Ovary (tissue), 3 donors: ENCODE measurements around the gene NEO1.

Experiments
- POLR2A ChIP-seq: fragments of 450-650 bp; IDR thresholded peaks from one replicate; pipeline ENCODE4 v1.6.1; 2017; ENCODE audit warnings: antibody characterized with exemption, mild to moderate bottlenecking, moderate library complexity
- TF ChIP-seq, protein P1 (sequence below), 3 donors: fragments of 450-650 bp in 2 of 3; fragments of 200-600 bp in 1 of 3; IDR thresholded peaks; one replicate each; pipeline versions ENCODE4 v1.5.1 to v1.8.0; 2016 to 2022; ENCODE audit warnings: antibody characterized with exemption in 3 of 3, mild to moderate bottlenecking in 1 of 3
- donor health status: DM: no; HTN: no; CAD: no.

DNA sequence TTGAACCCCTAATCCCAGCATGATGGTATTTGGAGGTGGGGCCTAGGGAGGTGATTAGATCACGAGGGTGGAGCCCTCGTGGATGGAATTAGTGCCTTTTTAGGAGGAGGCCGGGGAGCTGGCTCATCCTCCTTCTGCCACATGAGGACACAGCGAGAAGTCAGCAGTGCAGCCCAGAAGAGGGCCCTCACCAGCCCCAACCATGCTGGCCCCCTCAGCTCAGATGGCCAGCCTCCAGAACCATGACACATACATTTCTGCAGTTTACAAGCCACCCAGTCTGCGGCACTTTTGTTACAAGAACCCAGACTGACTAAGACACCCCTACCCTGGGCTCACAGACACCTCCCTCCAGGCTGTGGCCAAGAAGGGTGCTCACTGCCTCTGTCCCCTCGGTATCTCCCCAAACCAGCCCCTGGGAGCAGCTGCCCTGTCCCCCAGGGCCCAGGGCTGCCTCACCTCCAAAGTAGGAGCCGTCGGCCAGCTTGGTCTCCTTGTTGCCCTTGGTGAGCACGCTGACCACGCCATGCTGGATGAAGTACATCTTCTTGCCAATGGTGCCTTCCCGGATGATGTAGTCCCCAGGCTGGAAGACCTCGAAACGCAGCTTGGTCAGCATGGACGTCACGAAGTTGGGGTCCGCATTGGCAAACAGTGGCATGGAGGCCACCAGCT, 272.4 kb downstream of the NEO1 start:
- TF ChIP-seq, protein P1, sequence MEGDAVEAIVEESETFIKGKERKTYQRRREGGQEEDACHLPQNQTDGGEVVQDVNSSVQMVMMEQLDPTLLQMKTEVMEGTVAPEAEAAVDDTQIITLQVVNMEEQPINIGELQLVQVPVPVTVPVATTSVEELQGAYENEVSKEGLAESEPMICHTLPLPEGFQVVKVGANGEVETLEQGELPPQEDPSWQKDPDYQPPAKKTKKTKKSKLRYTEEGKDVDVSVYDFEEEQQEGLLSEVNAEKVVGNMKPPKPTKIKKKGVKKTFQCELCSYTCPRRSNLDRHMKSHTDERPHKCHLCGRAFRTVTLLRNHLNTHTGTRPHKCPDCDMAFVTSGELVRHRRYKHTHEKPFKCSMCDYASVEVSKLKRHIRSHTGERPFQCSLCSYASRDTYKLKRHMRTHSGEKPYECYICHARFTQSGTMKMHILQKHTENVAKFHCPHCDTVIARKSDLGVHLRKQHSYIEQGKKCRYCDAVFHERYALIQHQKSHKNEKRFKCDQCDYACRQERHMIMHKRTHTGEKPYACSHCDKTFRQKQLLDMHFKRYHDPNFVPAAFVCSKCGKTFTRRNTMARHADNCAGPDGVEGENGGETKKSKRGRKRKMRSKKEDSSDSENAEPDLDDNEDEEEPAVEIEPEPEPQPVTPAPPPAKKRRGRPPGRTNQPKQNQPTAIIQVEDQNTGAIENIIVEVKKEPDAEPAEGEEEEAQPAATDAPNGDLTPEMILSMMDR (IDR thresholded peaks at IDR 0.05): no peak
- TF ChIP-seq POLR2A: no peak
